Neural cell (in vitro differentiated cells): ENCODE data around the gene MEX3A. TPM values are rescaled to one million over a fixed set of nuclear protein-coding genes. Genes with fewer than 3 reads are reported as not detected.

Experiments used
- H2AFZ ChIP-seq: fragments of 200-600, 300-800 bp; sonication (generic), shearing (Covaris generic); 2 replicates; pipeline ENCODE4 v1.6.0; 2014; ENCODE audit warnings: low read depth, mild to moderate bottlenecking, antibody characterized with exemption, low read length, moderate library complexity
- H3F3A ChIP-seq: fragments of 200-600 bp; shearing (Covaris generic); 2 replicates; pipeline ENCODE4 v1.6.1; 2016; ENCODE audit warnings: mild to moderate bottlenecking, moderate library complexity, mixed read lengths, antibody characterized with exemption, low read length; ENCODE audit not compliant: insufficient read depth, poor library complexity, severe bottlenecking
- H3K27ac ChIP-seq: fragments of 200-600, 300-800 bp; sonication (generic), shearing (Covaris generic); 2 replicates; pipeline ENCODE4 v1.5.1; 2014; ENCODE audit warnings: mild to moderate bottlenecking, low read length, moderate library complexity
- H3K27me3 ChIP-seq: fragments of 300-800, 200-600 bp; sonication (generic), shearing (Covaris generic); 2 replicates; pipeline ENCODE4 v1.6.0; 2014; ENCODE audit warnings: mild to moderate bottlenecking, low read depth, low read length, moderate library complexity; ENCODE audit not compliant: insufficient read depth
- H3K36me3 ChIP-seq: fragments of 300-800, 200-600 bp; sonication (generic), shearing (Covaris generic); 2 replicates; pipeline ENCODE4 v1.5.1; 2014; ENCODE audit warnings: mild to moderate bottlenecking, antibody characterized with exemption, low read length, moderate library complexity; ENCODE audit not compliant: insufficient read depth
- H3K4me2 ChIP-seq: fragments of 300-800, 200-600 bp; sonication (generic), shearing (Covaris generic); 2 replicates; pipeline ENCODE4 v1.6.0; 2014; ENCODE audit warnings: mild to moderate bottlenecking, low read length
- H3K4me3 ChIP-seq: fragments of 300-800, 200-600 bp; sonication (generic), shearing (Covaris generic); 2 replicates; pipeline ENCODE4 v1.5.1; 2014; ENCODE audit warnings: mild to moderate bottlenecking, low read length, moderate library complexity
- H3K79me2 ChIP-seq: fragments of 200-600 bp; shearing (Covaris generic); replicated peaks from 2 replicates; pipeline ENCODE4 v1.6.0; 2014; ENCODE audit warnings: mild to moderate bottlenecking, low read length, moderate library complexity; ENCODE audit not compliant: insufficient read depth
- H3K9ac ChIP-seq: fragments of 300-800, 200-600 bp; sonication (generic), shearing (Covaris generic); 2 replicates; pipeline ENCODE4 v1.6.1; 2016; ENCODE audit warnings: mild to moderate bottlenecking, low read length, mixed read lengths
- H3K9me2 ChIP-seq: fragments of 200-600 bp; shearing (Covaris generic); 2 replicates; pipeline ENCODE4 v1.6.1; 2016; ENCODE audit warnings: mild to moderate bottlenecking, low read length, mixed read lengths; ENCODE audit not compliant: insufficient read depth
- H3K9me3 ChIP-seq: fragments of 200-600, 300-800 bp; sonication (generic), shearing (Covaris generic); 2 replicates; pipeline ENCODE4 v1.6.1; 2016; ENCODE audit warnings: mild to moderate bottlenecking, mixed run types, low read length, moderate library complexity, mixed read lengths
- H4K20me1 ChIP-seq: fragments of 200-600 bp; shearing (Covaris generic); 2 replicates; pipeline ENCODE4 v1.6.1; 2016; ENCODE audit warnings: mild to moderate bottlenecking, mixed run types; ENCODE audit not compliant: insufficient read depth
- EP300 ChIP-seq: fragments of 450-650 bp; conservative IDR thresholded peaks from 2 replicates; pipeline ENCODE4 v1.6.1; 2014; ENCODE audit warnings: antibody characterized with exemption, mild to moderate bottlenecking, moderate library complexity; ENCODE audit not compliant: poor library complexity, severe bottlenecking
- EZH2 ChIP-seq: fragments of 200-600, 300-800 bp; shearing (Covaris generic), sonication (generic); IDR thresholded peaks from 2 replicates; pipeline ENCODE4 v1.6.1; 2014; ENCODE audit warnings: antibody characterized with exemption, low read length, borderline replicate concordance, mild to moderate bottlenecking; ENCODE audit not compliant: insufficient read depth, poor library complexity, severe bottlenecking
- MXI1 ChIP-seq: fragments of 450-650 bp; conservative IDR thresholded peaks from 2 replicates; pipeline ENCODE4 v1.6.1; 2014; ENCODE audit warnings: antibody characterized with exemption, mild to moderate bottlenecking; ENCODE audit not compliant: poor library complexity, severe bottlenecking
- POLR2AphosphoS5 ChIP-seq: IDR thresholded peaks from 2 replicates; pipeline ENCODE4 v1.6.1; 2012
- RAD21 ChIP-seq: fragments of 450-650 bp; conservative IDR thresholded peaks from 2 replicates; pipeline ENCODE4 v1.6.1; 2014; ENCODE audit warnings: antibody characterized with exemption, mild to moderate bottlenecking, moderate library complexity
- REST ChIP-seq: IDR thresholded peaks from 2 replicates; pipeline ENCODE4 v1.6.1; 2012; ENCODE audit warnings: borderline replicate concordance
- SMC3 ChIP-seq: fragments of 450-650 bp; conservative IDR thresholded peaks from 2 replicates; pipeline ENCODE4 v1.6.1; 2014; ENCODE audit warnings: antibody characterized with exemption, mild to moderate bottlenecking, moderate library complexity; ENCODE audit not compliant: poor library complexity
- TAF1 ChIP-seq: IDR thresholded peaks from 2 replicates; pipeline ENCODE4 v1.6.1; 2012; ENCODE audit warnings: low read depth
- polyA plus RNA-seq: library from polyadenylated mRNA; depleted of rRNA; stranded (reverse); fragments of >200 nt; gene quantifications from 2 replicates; pipeline ENCODE4 v1.2.3, GENCODE V29; 2014
- TF ChIP-seq, protein P1 (sequence below): fragments of 450-650 bp; IDR thresholded peaks from 2 replicates; pipeline ENCODE4 v1.5.1; 2014; ENCODE audit warnings: antibody characterized with exemption, mild to moderate bottlenecking, moderate library complexity; ENCODE audit not compliant: poor library complexity, severe bottlenecking

MEX3A gene
- polyA plus RNA-seq, 1 donor from 2014 or later: 39.8 TPM

GRCh38 chr1:156122519-156123355, 40.5 kb upstream of the MEX3A start:
- Histone ChIP-seq H3K9me2 (no peaks in the 10 kb centered on the region), H3K27ac (no peak overlapping the region), H2AFZ (no peak overlapping the region), H3K27me3 (no peaks in the 10 kb centered on the region), H3K36me3 (no peaks in the 10 kb centered on the region), H3K4me2 (no peak overlapping the region), H4K20me1 (no peaks in the 10 kb centered on the region), H3K9ac (no peak overlapping the region), H3F3A (no peaks in the 10 kb centered on the region), H3K4me3 (no peak overlapping the region), H3K79me2 (no peaks in the 10 kb centered on the region), H3K9me3 (no peaks in the 10 kb centered on the region)
- TF ChIP-seq EZH2 (no peak), REST (no peak), EP300 (no peak), RAD21 (no peak), MXI1 (no peak), POLR2AphosphoS5 (no peak), SMC3 (no peak), TAF1 (no peak)
- TF ChIP-seq, protein P1, sequence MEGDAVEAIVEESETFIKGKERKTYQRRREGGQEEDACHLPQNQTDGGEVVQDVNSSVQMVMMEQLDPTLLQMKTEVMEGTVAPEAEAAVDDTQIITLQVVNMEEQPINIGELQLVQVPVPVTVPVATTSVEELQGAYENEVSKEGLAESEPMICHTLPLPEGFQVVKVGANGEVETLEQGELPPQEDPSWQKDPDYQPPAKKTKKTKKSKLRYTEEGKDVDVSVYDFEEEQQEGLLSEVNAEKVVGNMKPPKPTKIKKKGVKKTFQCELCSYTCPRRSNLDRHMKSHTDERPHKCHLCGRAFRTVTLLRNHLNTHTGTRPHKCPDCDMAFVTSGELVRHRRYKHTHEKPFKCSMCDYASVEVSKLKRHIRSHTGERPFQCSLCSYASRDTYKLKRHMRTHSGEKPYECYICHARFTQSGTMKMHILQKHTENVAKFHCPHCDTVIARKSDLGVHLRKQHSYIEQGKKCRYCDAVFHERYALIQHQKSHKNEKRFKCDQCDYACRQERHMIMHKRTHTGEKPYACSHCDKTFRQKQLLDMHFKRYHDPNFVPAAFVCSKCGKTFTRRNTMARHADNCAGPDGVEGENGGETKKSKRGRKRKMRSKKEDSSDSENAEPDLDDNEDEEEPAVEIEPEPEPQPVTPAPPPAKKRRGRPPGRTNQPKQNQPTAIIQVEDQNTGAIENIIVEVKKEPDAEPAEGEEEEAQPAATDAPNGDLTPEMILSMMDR: no peak

DNA sequence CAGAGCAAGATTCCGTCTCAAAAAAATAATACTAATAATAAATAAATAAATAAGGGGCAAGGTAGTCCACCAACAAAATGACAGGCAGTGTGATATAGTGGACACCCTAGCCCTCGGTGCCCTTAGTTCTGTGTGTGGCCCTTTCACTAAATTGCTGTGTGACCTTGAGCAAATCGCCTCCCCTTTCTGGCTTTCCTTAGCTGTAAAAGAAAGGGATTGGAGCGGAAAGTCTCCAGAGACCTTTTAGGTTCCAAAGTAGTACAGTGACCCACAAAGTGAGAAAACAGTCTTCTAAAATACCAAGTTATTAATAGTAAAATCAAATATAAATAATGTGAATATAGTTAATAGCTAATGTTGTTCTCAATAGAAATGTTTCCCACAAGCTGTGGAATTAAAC, 39.8 kb upstream of the MEX3A start:
- TF ChIP-seq EZH2: no peak
- no peak for TF ChIP-seq REST
- TF ChIP-seq SMC3: no peak
- no peak for TF ChIP-seq TAF1
- TF ChIP-seq EP300: no peak
- no peak for TF ChIP-seq RAD21
- no peak for TF ChIP-seq MXI1
- TF ChIP-seq POLR2AphosphoS5: no peak
- TF ChIP-seq, protein P1: no peak
- Histone ChIP-seq H3K4me2 (no peak overlapping the region), H4K20me1 (no peaks in the 10 kb centered on the region), H2AFZ (no peak overlapping the region), H3F3A (no peaks in the 10 kb centered on the region), H3K36me3 (no peaks in the 10 kb centered on the region), H3K9me2 (no peaks in the 10 kb centered on the region), H3K9me3 (no peaks in the 10 kb centered on the region), H3K27me3 (no peaks in the 10 kb centered on the region), H3K9ac (no peak overlapping the region), H3K4me3 (no peak overlapping the region), H3K79me2 (no peaks in the 10 kb centered on the region), H3K27ac (no peak overlapping the region)
